ENCODE results near the gene MAFG. TPM values are rescaled to one million over a fixed set of nuclear protein-coding genes. Genes with fewer than 3 reads are reported as not detected.

Gene MAFG
- total RNA-seq, 2 experiments from 2014 or later, result 14.0 to 16.5 TPM

DNA sequence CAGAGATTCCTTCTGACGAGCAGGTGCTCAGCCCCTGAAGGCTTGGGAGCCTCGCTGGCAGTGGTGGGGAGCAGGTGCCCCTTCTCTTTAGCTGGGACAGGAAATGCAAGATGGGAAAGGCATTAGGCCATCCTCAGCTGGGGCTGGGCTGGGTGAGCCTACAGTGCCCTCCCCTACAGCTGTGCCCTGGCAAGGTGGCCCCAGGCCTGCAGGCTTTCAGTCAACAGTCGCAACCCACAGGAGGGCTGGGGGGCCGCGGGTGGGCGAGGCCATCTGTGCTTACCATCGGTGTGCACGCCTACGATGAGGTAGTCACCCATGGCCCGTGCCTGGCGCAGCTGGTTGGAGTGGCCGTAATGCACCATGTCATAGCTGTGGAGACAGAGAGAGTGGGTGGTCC lies 18.3 kb downstream of the MAFG start:
- no peak overlapping the region for H3K27ac Mint-ChIP-seq
- POLR2A ChIA-PET, result interaction anchor here (0.9 to 1.5 kb wide), 3 partner anchors 8 to 36 kb away, joined by 4 to 7 read pairs (median 5); partner anchors contain the start of gene ANAPC11

DNA sequence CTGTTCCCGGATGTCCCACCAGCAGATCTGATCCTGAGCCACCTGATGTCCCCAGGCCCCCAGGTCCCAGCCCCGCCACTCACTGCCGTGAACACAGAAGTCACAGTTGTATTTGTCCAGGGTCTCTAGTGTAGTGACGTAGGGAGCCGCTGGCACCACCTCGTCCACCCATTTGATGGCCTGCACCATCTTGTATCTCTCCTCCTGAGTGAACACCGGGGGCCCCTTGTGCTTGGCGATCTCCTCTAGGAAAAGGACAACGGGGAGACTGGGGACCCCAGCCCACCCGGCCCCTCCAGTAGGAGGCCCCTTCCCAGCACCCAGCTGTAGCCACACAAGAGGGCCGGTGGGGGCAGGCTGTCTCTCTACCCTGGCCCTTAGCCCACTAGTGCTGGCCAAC lies 18.7 kb downstream of the MAFG start:
- Mint-ChIP-seq H3K9me3 (ENCODE audit: insufficient read depth) (no peaks in the 10 kb centered on the region), H3K36me3 (ENCODE audit: low read depth) (peaks cover 27% of the 10 kb centered on the region), H3K4me1 (ENCODE audit: low read depth) (peaks cover 13% of the 10 kb centered on the region), H3K27ac (no peak overlapping the region), H3K4me3 (no peak overlapping the region), H3K27me3 (ENCODE audit: low read depth) (no peaks in the 10 kb centered on the region)
- ChIA-PET POLR2A (interaction anchor here (0.9 to 1.5 kb wide), 3 partner anchors 9 to 36 kb away, joined by 4 to 7 read pairs (median 5); partner anchors contain the start of gene ANAPC11), CTCF (no interaction called here)
- ATAC-seq (no peak), DNase-seq (no peak)

More for the DNA sequence above, 18.3 kb downstream of the MAFG start:
- Mint-ChIP-seq H3K27me3 (ENCODE audit: low read depth) (no peaks in the 10 kb centered on the region), H3K4me1 (ENCODE audit: low read depth) (peaks cover 13% of the 10 kb centered on the region), H3K36me3 (ENCODE audit: low read depth) (peaks cover 31% of the 10 kb centered on the region), H3K4me3 (no peak overlapping the region), H3K9me3 (ENCODE audit: insufficient read depth) (no peaks in the 10 kb centered on the region)
- DNase-seq, result no peak
- no peak for ATAC-seq
- CTCF ChIA-PET, result interaction anchor here (1.2 kb wide), 1 partner anchor 111 kb away, joined by 4 read pairs; no protein-coding TSS in a partner anchor

DNA sequence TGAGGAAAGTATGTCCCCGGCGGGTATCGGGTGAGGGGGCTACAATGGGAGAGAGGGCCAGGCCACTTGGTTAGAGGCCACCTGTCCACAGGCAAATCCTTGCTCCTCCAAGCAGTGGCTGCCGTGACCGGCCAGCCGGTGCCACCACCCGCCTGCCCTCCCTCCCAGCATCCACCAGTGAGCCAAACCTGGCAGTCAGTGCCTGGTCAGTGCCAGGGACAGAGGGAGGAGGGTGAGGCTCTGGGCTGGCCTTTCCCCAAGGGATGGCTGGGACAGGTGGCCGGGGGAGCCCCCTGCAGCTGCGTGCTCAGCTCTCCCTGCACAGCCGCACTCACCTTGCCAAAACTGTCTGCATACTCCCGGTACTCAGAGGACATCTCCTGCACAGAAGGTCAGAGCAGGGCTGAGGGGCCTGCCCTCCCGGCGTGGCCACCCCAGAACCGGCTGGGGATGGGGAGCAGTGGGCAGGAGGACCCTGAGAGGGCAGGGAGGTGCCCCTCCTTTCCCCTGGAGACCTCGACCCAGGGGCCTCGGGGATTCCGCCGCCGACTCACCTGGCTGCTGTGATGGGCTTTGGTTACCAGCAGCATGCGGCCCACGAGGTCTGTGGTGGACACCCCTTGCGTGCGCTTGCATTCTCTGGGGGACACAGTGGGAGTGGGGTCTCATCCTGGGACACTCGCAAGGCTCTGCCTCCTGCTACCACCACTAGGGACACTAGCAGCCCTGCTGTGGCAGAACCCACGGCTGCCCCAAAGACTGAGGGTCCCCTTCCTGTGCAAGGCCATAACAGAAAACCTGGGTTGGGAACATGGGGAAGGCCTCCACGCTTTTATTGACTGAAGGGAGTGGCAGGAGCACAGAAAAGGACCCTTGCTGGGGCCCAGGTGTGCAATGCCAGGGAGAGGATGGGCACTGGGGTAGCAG lies 20.1 kb downstream of the MAFG start:
- DNase-seq, result no peak
- H3K4me3 Mint-ChIP-seq, result no peak overlapping the region
- peaks cover 11% of the 10 kb centered on the region for H3K4me1 Mint-ChIP-seq (ENCODE audit: low read depth)
- POLR2A ChIA-PET, result interaction anchor here (1.0 to 1.2 kb wide), 2 partner anchors 10 to 12 kb away, joined by 3 read pairs; no protein-coding TSS in a partner anchor
- H3K9me3 Mint-ChIP-seq (ENCODE audit: insufficient read depth), result no peaks in the 10 kb centered on the region
- H3K27me3 Mint-ChIP-seq (ENCODE audit: low read depth), result no peaks in the 10 kb centered on the region
- ATAC-seq, result no peak
- H3K36me3 Mint-ChIP-seq (ENCODE audit: low read depth), result peaks cover 15% of the 10 kb centered on the region
- CTCF ChIA-PET, result no interaction called here
- H3K27ac Mint-ChIP-seq, result no peak overlapping the region

DNA sequence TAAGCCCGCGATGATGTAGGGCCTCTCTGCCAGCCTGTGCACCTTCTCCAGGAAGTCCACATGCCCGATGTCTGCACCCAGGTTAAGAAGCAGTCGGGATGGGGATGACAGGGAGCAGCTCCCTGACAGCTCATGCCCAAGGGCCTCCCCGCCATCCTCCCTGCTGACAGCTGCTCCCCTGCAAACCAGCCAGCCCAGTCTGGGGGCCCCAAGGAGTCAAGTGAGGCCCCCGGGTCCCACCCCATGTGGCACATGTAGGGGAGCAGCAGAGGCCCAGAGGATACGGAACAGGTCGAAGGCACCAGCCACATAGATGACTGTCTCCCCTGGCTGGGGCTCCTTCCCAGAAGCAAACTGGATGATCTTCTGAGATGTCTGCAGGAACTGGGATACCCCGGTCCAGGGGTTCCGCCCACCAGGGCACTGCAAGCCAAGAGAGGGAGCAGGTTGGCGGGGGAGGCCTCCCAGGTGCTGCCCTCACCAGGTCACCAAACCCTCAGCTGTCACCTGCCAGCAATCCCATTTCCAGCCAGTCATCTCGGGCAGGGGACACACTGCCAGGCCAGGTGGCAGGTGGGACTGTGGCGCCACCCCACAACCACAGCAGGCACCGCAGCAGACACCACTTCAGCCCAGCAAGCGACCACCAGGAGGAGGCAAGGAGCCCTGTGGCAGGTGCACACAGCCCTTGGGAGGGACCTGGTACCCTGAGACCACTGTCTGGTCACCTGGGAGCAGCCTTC lies 20.9 kb downstream of the MAFG start:
- ATAC-seq (no peak), DNase-seq (no peak)
- H3K4me3 Mint-ChIP-seq, result no peak overlapping the region
- peaks cover 10% of the 10 kb centered on the region for H3K36me3 Mint-ChIP-seq (ENCODE audit: low read depth)
- H3K9me3 Mint-ChIP-seq (ENCODE audit: insufficient read depth), result no peaks in the 10 kb centered on the region
- H3K4me1 Mint-ChIP-seq (ENCODE audit: low read depth), result peaks cover 8% of the 10 kb centered on the region
- ChIA-PET CTCF (no interaction called here), POLR2A (no interaction called here)
- no peak overlapping the region for H3K27ac Mint-ChIP-seq
- H3K27me3 Mint-ChIP-seq (ENCODE audit: low read depth), result no peaks in the 10 kb centered on the region

DNA sequence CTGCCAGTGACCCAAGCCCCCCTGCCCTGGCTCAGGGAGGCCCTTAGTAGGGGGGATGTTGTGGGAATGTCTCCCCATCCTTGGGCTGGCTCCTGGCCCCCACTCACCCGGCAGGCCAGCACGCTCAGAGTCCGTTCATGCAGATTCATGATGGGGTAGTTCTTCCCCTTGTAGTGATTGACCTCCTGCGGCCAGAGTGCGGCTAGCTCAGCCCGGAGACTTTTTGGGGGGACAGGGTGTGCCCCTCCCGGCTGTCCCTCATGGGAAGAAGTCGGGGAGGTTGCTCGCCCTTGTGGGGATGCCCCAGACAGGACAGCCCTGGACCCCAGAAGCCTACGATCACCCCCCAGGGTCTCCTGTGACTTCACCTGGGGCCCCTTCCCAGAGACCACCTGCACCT lies 21.5 kb downstream of the MAFG start:
- ChIA-PET POLR2A (no interaction called here), CTCF (no interaction called here)
- peaks cover 12% of the 10 kb centered on the region for H3K36me3 Mint-ChIP-seq (ENCODE audit: low read depth)
- no peaks in the 10 kb centered on the region for H3K9me3 Mint-ChIP-seq (ENCODE audit: insufficient read depth)
- DNase-seq (no peak), ATAC-seq (no peak)
- H3K27me3 Mint-ChIP-seq (ENCODE audit: low read depth), result peaks cover 5% of the 10 kb centered on the region
- peaks cover 5% of the 10 kb centered on the region for H3K4me1 Mint-ChIP-seq (ENCODE audit: low read depth)
- H3K4me3 Mint-ChIP-seq, result no peak overlapping the region
- no peak overlapping the region for H3K27ac Mint-ChIP-seq

DNA sequence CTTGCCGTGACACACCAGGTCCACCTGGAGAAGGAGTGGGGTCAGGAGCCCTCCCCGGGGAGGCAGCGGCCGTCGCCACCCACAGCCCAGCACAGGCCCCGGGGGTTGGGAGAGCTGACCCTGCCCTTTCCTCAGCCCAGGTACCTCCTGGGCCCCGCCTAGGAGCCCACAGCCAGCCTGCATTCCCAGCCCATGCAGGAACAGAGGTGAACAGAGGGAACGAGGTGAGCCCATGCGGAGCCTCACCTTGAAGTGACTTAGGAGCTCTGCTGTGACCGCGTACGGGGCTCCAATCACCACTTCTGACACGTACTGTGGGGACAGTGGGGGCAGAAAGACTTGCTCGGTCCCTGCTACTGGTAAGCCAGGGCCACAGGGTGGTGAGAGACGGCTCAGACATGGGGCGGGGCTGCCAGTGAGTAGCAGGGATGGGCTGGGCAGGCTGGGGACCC lies 22.1 kb downstream of the MAFG start:
- H3K9me3 Mint-ChIP-seq (ENCODE audit: insufficient read depth), result no peaks in the 10 kb centered on the region
- peaks cover 8% of the 10 kb centered on the region for H3K27me3 Mint-ChIP-seq (ENCODE audit: low read depth)
- peaks cover 5% of the 10 kb centered on the region for H3K4me1 Mint-ChIP-seq (ENCODE audit: low read depth)
- H3K27ac Mint-ChIP-seq, result no peak overlapping the region
- no peak overlapping the region for H3K4me3 Mint-ChIP-seq
- ATAC-seq (no peak), DNase-seq (no peak)
- POLR2A ChIA-PET, result no interaction called here
- CTCF ChIA-PET, result no interaction called here
- H3K36me3 Mint-ChIP-seq (ENCODE audit: low read depth), result peaks cover 15% of the 10 kb centered on the region

DNA sequence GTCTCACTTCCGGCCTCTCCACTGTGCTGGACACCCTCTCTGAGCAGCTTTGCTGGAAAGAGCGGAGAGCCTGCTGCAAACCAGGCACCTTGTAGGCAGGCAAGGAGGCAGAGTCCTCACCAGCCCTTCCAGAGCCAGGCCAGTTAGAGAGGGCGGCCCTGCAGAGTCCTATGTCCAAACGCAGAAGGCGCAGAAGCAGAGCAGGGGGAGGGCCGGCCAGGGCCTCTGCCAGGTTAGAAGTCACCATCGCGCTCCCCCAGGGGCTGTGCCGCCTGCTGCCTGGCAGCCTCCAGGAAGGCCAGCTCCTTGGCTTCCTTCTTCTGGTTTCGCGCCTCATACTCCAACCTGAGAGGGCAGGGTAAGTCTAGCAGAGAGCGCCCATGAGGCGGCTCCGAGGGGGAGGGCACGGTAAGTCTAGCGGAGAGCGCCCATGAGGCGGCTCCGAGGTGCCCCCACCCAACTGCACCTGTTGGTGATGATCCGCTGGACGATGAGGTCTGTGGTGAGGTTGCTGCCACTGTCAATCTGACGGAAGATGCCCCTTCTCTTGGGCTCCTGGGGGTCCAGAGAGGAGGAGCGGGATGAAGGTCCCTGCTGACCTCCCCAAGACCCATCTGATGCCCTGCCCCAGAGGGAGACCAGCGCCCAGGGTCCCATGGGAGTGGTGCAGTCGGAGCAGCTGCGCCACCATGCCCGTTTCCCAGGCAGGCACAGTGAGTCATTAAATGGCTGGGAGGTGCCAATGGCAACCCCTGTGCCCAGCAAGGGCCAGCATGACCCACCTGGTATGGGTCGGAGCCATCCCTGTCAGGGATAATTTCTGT lies 22.7 kb downstream of the MAFG start:
- Mint-ChIP-seq H3K9me3 (ENCODE audit: insufficient read depth) (no peaks in the 10 kb centered on the region), H3K36me3 (ENCODE audit: low read depth) (peaks cover 21% of the 10 kb centered on the region), H3K27me3 (ENCODE audit: low read depth) (peaks cover 8% of the 10 kb centered on the region), H3K27ac (no peak overlapping the region), H3K4me3 (no peak overlapping the region), H3K4me1 (ENCODE audit: low read depth) (peaks cover 2% of the 10 kb centered on the region)
- ATAC-seq, result no peak
- ChIA-PET CTCF (no interaction called here), POLR2A (no interaction called here)
- DNase-seq, result no peak

DNA sequence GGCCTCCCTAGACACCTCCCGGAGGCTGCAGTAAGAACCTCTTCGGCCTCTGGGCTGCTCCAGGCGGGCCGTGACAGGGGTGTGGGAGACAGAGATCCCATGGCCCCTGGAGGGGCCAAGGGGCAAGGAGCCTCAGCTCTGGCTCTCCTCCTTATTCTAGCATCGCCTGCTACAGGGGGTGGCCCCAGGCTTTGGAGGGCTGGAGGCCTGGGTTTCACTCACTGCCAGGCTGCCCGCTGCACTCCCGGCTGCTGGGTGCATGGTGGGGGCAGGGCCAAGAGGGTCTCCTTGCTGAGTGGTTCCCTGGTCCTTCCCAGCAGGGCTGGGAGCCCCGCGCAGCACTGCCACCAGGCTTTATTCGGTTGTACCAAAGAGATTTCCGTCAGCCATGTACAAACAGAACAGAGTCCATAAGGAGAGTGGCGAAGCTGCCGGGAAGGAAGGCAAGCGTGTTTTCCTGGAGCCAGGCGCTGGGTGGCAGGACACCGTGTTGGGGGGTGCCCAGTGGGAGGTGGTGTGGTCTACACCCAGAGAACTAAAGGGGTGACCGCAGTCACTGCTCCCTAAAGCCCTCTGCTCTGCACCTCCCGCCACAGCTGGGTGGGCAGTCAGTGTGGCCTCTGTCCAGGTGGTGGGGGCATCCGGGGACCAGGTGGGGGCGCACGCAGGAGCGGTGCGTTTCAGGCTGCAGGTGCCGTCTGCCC lies 23.5 kb downstream of the MAFG start:
- ChIA-PET CTCF (no interaction called here), POLR2A (no interaction called here)
- H3K36me3 Mint-ChIP-seq (ENCODE audit: low read depth), result peaks cover 19% of the 10 kb centered on the region
- H3K27me3 Mint-ChIP-seq (ENCODE audit: low read depth), result peaks cover 8% of the 10 kb centered on the region
- H3K4me3 Mint-ChIP-seq, result no peak overlapping the region
- no peaks in the 10 kb centered on the region for H3K4me1 Mint-ChIP-seq (ENCODE audit: low read depth)
- H3K27ac Mint-ChIP-seq, result no peak overlapping the region
- ATAC-seq (no peak), DNase-seq (no peak)
- no peaks in the 10 kb centered on the region for H3K9me3 Mint-ChIP-seq (ENCODE audit: insufficient read depth)

DNA sequence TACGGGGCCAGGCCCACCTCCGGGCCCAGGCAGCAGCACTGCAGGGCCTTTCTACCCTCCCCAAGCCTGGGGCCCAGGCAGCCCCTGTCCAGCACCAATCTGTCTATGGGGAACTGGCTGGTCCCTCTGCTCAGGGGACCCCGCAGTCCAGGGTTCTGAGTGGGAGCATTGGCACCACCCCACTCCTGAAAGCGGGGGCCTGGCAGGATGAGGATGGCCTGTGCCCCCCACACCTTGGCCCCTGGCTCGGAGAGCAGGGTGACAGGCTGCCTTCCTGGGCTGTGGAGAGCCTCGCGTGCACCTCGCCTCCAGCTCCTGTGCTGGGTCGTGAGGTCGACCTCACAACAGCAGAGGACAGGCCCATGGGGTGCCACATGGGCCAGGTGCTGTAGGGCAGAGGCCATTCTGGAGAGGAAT lies 24.1 kb downstream of the MAFG start:
- Mint-ChIP-seq H3K4me1 (ENCODE audit: low read depth) (no peaks in the 10 kb centered on the region), H3K9me3 (ENCODE audit: insufficient read depth) (no peaks in the 10 kb centered on the region)
- POLR2A ChIA-PET, result no interaction called here

DNA sequence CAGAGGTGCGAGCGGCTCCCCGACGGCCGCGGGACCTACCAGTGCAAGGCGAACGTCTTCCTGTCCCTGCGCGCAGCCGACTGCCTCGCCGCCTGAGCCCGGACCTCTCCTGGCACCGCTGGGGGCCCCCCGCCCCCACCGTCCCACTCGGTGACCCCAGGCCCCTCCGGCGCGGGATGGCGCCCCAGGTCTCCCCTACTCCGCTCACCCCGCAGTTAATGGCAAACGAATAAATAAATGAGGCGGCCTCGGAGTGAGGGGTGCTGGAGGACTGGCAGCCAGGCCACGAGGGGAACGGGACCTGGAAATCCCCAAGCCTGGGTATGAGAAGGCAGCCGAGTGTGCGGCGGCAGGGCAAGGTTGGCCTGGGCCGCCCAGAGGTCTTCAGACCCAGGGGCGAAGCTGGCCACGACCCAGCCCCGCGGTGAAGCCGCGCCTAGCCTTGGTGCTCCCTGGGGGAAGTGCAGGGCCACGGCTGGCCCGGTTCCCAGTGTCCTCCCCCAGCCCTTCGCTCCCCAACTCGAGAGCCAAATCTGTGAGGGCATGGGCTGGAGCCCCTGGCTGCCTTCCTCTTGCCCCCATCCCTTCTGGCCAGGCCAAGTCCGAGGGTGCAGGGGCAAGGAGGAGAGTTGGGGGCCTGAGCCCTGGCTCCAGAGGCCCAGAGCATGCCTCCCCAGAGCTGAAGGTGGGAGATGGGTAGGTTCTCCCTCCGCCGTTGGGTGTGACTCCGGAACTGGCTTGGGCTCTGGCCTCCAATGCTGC lies 24.7 kb downstream of the MAFG start:
- DNase-seq (no peak), ATAC-seq (peak; percentile 47)
- no peaks in the 10 kb centered on the region for H3K9me3 Mint-ChIP-seq (ENCODE audit: insufficient read depth)
- peaks cover 17% of the 10 kb centered on the region for H3K36me3 Mint-ChIP-seq (ENCODE audit: low read depth)
- peaks cover 8% of the 10 kb centered on the region for H3K27me3 Mint-ChIP-seq (ENCODE audit: low read depth)
- no peak overlapping the region for H3K27ac Mint-ChIP-seq
- CTCF ChIA-PET, result no interaction called here
- no peaks in the 10 kb centered on the region for H3K4me1 Mint-ChIP-seq (ENCODE audit: low read depth)
- POLR2A ChIA-PET, result no interaction called here
- no peak overlapping the region for H3K4me3 Mint-ChIP-seq

More for the DNA sequence above, 24.1 kb downstream of the MAFG start:
- Mint-ChIP-seq H3K36me3 (ENCODE audit: low read depth) (peaks cover 17% of the 10 kb centered on the region), H3K27me3 (ENCODE audit: low read depth) (peaks cover 8% of the 10 kb centered on the region), H3K4me3 (no peak overlapping the region), H3K27ac (no peak overlapping the region)
- DNase-seq, result no peak
- ATAC-seq, result no peak
- CTCF ChIA-PET, result no interaction called here

Data from activated CD8-positive, alpha-beta T cell treated with anti-CD3 and anti-CD28 coated beads, Interleukin-2, amount 10 ng/mL, durations not matched to agents 7 days and 5 days (primary cell).